Erythroblast (primary cell): ENCODE measurements around the gene GCHFR.

Experiments used
- DNase-seq, 2 experiments: peaks; one replicate each; lab custom pipeline; 2025; lab: John Stamatoyannopoulos, UW
- GATA1 ChIP-seq: IDR thresholded peaks from 2 replicates; pipeline ENCODE4 v1.6.1; 2011; ENCODE audit warnings: low read depth, mild to moderate bottlenecking, control low read depth, low read length, moderate library complexity
- POLR2A ChIP-seq: IDR thresholded peaks from 2 replicates; pipeline ENCODE4 v1.6.1; 2011; ENCODE audit warnings: mild to moderate bottlenecking, low read length

The GCHFR gene

DNA sequence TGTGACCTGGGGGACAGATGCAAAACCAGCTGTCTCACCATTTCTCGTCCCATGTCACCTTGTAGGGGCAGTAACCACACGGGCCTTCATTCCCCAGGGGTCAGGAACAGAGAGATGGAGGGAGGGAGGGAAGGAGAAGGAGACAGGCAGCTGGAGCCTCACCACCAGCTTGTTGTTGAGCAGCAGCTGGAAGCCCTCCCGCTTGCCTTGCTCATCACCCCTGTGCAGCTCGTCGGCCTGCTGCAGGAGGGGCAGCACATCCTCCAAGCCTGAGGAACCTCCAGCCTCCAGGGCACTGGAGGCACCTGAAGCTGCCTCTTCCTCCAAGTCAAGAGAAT is 19.1 kb upstream of the GCHFR start:
- DNase-seq, result peak; percentile 40 to 57
- no peak for TF ChIP-seq GATA1

DNA sequence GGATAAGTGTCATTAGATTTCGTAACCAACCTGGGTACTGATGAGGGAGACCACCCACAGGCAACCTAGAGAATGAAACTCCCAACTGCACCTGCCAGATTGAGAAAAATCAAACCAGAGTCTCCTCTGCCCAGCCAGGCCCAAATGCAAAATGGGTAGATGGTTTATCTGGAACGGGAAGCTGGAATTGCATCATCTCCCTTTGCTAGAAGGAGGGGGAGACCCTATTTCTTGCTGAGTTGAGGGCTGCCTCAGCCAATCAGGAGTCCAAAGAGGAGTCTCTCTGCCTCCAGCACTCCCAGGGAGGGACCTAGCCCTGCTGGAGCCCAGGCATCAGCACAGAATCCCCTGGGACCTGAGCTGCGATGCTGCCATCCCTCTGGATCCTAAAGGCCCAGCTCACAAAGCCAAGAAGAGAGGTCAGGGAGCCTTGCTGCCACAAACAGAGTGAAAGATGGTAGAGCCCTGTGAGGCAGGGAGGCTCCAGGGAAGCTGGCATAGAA is 16.9 kb upstream of the GCHFR start:
- TF ChIP-seq POLR2A, result no peak
- TF ChIP-seq GATA1, result no peak
- peak; percentile 36 to 62 for DNase-seq

DNA sequence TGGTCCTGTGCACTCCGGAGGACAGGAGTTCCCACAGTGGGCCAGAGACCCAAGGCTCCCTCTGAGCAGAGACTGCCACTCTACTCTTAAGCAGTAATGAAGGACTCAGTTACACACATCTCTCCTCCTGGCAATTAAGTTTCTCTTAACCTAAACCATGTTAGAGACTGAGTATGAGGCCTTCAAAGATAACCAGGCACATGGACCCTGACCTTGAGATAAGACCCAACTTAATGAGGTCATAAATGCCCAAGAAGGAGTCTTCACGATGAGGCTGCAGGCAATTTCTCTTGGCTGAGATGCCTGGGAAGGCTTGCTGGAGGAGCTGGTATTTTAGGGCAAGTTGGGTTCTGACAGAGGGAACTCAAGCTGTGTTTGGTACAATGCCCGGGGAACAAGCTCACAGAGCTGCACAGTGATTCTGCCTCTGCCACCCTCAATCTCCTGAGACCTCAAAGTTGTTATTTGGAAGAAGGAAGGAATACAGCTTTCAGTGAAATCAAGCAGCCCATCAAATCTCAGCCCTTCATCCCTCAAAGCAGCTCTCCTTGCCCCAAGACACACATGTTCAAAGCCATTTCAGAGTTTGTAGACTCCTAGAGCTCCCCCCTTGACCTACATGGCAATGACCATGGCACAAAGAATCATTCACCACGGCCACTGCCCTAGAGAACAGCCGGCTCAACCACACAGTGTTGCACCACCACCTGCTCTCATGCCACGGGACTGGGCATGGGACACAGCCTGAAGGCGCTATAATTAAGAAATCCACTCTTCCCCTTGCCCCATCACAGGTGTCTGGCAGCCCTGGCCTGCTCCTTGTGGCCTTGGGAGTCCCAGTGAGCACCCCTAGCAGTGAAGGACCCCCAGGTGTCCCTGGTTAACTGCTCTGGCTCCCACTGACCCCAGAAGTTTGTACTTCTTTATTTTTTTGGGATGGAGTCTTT is 15.9 kb upstream of the GCHFR start:
- peak; percentile 87 to 90 for DNase-seq
- TF ChIP-seq POLR2A, result peak; percentile 26
- no peak for TF ChIP-seq GATA1

DNA sequence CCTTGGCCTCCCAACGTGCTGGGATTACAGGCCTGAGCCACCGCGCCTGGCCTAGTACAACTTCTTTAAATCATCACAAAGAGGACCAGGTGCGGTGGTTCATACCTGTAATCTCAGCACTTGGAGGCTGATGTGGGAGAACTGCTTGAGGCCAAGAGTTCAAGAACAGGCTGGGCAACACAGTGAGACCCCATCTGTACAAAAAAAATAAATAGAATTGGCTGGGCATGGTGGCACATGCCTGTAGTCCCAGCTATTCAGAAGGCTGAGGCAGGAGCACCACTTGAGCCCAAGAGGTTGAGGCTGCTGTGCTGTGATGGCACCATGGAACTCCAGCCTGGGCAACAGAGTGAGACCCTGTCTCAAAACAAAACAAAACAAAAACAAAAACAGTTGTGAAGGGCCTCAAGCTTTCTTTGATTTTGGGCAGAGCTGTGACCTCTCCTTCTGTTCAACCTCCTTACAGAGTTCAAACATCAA is 14.7 kb upstream of the GCHFR start:
- no peak for TF ChIP-seq POLR2A
- no peak for TF ChIP-seq GATA1

DNA sequence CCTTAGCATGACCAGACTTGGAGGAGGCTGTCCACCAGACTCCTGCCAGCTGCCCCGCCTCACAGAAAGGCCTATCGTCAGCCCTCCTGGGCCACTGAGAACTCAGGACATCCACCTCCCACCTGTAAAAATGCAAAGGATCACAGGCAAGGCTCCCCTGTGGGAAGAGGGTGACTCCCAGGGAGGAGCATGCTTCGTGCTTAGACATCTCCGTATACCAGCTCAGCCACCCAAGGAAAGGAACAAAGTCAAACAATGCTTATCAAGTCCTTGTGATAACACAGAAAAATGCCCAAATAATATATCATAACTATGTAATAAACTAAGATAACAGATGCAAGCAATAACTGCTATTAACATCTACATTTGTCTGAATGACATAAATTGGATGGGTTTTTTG is 13.0 kb upstream of the GCHFR start:
- no peak for DNase-seq
- no peak for TF ChIP-seq GATA1
- no peak for TF ChIP-seq POLR2A

More for the DNA sequence above, 14.7 kb upstream of the GCHFR start:
- no peak for DNase-seq

DNA sequence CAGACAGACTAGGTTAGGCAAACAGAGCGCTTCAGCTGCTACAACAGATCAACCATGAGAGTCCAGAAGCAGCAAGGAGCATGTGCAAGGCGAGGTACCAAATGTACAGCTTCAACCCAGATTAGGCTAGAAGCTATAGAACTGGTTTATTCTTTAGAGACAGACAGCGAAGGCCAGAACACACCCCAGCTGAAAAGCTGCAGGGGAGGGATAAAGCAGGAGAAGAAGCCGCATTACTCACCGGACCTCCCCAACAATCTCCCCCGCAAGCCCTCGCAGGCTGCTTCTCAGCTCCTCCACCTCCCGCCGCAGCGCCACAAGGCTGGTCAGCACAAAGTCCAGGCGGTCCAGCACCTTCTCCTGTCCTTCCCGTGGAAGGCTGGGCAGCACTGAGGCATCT is 12.1 kb upstream of the GCHFR start:
- TF ChIP-seq POLR2A (no peak), GATA1 (no peak)
- DNase-seq, result no peak

DNA sequence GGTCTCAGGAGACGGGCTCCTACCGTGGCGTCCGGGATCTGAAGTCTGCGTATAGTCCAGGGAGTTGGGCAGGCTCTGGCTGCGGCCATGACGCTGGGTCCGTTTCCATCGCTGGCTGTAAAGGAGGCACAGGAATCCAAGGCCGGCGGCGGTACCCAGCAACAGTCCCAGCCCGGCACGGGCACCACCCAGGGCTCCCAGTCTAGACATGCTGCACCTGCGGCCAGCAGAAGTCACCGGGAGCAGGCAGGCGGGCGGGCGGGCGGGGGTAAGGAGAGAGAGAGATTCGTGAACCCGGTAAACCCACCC is 9.3 kb upstream of the GCHFR start:
- DNase-seq, result peak; percentile 61 to 71
- TF ChIP-seq POLR2A, result no peak
- TF ChIP-seq GATA1, result no peak

DNA sequence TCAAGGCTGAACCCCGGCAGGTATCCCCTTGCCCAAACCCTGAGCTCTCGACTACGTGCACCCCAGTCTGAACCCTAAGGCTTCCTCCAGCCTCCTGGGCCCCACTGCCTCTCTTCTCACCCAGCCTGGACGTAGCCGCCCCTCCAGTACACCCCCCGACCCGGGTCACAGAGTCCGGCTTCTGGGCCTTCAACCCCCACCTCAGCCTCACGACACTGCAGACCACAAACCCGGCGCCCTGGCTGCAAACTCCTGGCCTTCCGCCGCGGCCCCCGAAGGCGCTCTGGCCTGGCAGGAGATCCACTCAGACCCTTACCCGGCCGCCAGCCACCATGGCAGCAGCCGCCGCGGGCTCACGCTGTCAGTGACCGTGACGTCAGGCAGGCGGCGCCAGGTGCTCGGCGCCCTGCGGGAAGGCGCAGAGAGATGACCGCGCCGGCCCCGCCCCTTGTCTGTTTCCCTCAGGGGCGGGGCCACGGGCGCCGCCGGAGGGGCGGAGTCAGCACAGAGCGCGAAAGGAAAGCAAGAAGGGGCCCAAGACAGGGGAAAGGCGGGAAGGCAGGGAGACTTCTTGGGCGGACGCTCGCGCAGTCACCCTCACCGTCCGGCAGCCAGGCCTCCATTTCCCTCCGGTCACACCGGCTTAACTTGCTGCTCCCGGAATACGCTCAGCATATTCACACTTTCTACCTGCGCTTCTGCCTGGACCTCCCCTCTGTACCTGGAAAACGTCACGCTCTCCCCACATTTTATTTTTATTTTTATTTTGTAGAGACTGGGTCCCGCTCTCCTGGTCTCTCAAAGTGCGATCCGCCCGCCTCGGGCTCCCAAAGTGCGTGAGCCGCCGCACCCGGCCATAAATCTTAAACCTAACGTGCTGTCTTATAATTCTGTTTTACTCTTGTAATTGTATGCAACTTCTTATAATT is 8.7 kb upstream of the GCHFR start, which contains the start of gene RMDN3:
Gene RMDN3, minus strand, starts transcription at position 372 of the 929 bp plus-strand sequence. CDS start 471 bp downstream, outside the sequence.
- TF ChIP-seq POLR2A (peak; percentile 96), GATA1 (no peak)
- DNase-seq, result peak; percentile 96 to 99

DNA sequence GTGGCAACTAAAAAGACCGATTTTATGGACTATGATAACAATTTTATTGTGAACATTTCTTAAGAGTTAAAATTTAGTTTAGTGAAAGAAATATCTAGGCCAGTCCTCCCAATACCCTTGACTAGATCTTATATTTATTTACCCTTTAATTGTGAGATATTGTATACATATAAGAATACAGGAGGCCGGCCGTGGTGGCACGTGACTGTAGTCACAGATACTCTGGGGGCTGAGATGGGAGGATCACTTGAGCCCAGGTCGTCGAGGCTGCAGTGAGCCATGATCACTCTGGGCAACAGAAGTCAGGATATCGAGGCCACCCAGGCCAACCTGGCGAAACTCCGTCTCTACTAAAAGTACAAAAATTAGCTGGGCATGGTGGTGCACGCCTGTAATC is 8.1 kb upstream of the GCHFR start:
- peak; percentile 61 to 74 for DNase-seq
- no peak for TF ChIP-seq POLR2A
- TF ChIP-seq GATA1, result no peak

DNA sequence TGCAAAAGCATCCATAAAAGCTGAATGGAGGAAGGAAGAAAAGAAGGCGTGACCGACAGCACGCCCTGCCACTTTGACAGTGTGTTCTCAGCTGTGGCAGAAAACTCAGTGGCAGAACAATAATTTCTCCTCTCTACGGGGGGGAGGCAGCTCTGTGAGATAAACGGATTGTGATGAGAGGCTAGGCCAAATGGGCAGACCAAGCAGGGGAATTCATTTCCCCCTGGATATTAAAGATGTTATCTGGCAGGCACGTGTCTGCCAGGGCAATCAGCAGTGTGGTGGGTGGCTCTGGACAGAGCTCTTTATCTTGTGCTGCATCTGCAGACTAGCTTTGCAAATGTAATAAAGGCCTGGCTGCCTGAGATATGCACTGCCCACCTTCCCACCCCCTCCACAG is 6.9 kb upstream of the GCHFR start:
- peak; percentile 38 for TF ChIP-seq GATA1
- TF ChIP-seq POLR2A, result no peak
- DNase-seq, result peak; percentile 56 to 84

DNA sequence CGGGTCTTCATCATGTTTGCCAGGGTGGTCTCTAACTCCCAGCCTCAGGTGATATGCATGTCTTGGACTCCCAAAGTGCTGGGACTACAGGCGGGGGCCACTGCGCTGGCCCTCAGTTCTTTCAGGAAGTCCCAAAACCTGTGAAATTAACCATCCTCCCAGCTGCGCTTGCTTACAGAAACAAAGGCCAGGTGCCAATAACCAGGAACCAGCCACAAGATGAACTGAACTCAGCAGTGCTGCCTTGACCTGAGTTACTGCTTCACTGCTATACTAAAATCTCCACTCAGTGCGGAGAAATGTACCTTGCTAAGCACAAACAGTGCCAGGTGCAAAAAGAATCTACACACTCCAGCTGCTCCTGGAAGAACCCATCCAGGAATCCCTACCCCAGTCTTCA is 3.9 kb upstream of the GCHFR start:
- TF ChIP-seq GATA1, result no peak
- TF ChIP-seq POLR2A, result no peak
- DNase-seq, result no peak

DNA sequence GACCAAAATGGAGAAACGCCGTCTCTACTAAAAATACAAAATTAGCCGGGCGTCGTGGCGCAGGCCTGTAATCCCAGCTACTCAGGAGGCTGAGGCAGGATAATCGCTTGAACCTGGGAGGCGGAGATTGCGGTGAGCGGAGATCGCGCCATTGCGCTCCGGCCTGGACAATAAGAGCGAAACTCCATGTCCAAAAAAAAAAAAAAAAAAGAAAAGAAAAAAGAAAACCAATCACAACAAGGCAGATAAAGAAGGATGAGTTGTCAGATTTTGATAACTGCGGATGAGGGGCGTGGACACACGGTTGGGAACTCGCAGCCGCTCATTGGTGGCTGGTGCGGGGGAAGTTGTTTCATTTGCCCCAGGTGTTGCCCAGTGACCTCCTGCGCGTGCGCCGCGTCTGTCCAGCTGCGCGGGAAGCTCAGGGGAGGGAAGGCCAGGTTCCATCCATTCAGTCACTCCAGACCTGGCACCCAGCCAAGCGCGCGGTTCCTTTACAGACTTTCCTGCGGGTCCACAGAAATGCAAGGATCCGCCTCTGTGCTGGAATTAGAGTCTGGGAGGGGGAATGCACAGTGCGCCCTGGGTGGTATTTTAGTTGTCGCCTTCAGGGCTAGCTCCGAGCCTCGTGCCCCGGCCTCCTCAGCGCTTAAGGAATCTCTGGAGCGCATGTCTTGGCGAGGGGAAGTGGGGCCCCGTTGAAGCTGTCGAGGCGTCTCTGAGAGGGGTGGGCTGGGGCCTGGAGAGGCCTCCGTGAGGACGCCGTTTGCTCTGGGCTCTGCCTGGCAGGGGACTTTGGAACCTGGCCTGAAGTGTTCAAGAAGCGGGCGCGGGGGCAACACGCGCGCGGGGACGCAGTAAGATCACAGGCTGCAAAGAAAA is 708 bp upstream of the GCHFR start:
- peak; percentile 74 to 76 for DNase-seq
- TF ChIP-seq GATA1 (no peak), POLR2A (no peak)

DNA sequence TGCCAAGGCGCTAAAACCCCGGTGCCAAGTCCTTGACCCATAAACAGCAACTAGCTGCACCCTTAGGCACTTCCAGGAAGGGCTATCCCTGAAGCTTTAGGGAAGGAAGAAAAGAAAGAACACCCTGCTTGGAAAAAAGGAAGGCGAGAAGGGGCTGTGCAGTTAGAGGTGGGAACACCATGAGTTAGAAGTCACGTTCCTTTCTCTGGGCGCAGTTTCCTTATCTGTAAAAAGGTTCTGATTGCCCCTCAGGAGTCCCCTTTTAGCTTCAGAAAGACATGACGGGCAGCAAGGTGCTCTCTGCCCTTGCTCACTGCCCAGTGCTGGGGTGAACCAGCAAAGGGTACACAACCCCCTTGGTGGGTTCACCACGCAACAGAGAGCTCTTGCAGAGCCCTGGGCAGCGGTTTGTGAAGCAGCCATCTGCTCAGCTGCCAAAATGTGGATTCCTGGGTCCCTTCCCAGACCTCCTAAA is 798 bp downstream of the GCHFR start:
- TF ChIP-seq POLR2A (no peak), GATA1 (no peak)
- DNase-seq, result no peak
